GM12873 (cell line): ENCODE results near the gene OXER1.

Experiments used
- CTCF ChIP-seq: IDR thresholded peaks from 2 replicates; pipeline ENCODE4 v1.5.1; 2012; ENCODE audit warnings: low read depth, mild to moderate bottlenecking, moderate library complexity, low read length, control low read depth; ENCODE audit not compliant: insufficient read depth; ENCODE audit errors: missing control alignments

OXER1 gene

GRCh38 chr2:42787788-42788477, 24.0 kb upstream of the OXER1 start:
- TF ChIP-seq CTCF = no peak

GRCh38 chr2:42787424-42787787, 23.5 kb upstream of the OXER1 start:
- no peak for TF ChIP-seq CTCF

GRCh38 chr2:42786561-42787345, 22.8 kb upstream of the OXER1 start:
- TF ChIP-seq CTCF = no peak

- no peak for TF ChIP-seq CTCF
These were observed 20.4 kb upstream of the OXER1 start for GRCh38 chr2:42784204-42784880.

GRCh38 chr2:42783511-42783910, 19.6 kb upstream of the OXER1 start:
- TF ChIP-seq CTCF = no peak

GRCh38 chr2:42781181-42781580, 17.2 kb upstream of the OXER1 start:
- TF ChIP-seq CTCF = no peak
